Ovary (tissue), 9 donors: ENCODE results near the gene LEF1. TPM values are rescaled to one million over a fixed set of nuclear protein-coding genes. Genes with fewer than 3 reads are reported as not detected.

Source experiments
- DNase-seq, 5 donors: peaks; one replicate each; pipeline ENCODE4 v3.0.0-alpha.2; 2019 to 2020
- H3K27ac ChIP-seq, 2 donors: fragments of 200-600 bp; one replicate each; pipeline versions ENCODE4 v1.5.1 to v1.8.0; 2019 to 2022
- H3K27me3 ChIP-seq: fragments of 200-600 bp; one replicate; pipeline ENCODE4 v1.8.0; 2022
- H3K36me3 ChIP-seq: fragments of 200-600 bp; sonication (generic); one replicate; pipeline ENCODE4 v1.5.1; 2019
- H3K4me1 ChIP-seq: one replicate; pipeline ENCODE4 v1.8.1; 2013; ENCODE audit warnings: mild to moderate bottlenecking, moderate library complexity; ENCODE audit not compliant: insufficient read depth
- H3K4me3 ChIP-seq: fragments of 200-600 bp; sonication (generic); one replicate; pipeline ENCODE4 v1.5.1; 2017
- H3K9me3 ChIP-seq, 2 donors: fragments of 200-600 bp in 1 of 2; sonication (generic) in 1 of 2; one replicate each; pipeline versions ENCODE4 v1.5.1 to v1.8.1; 2013 to 2019; ENCODE audit warnings: mild to moderate bottlenecking in 1 of 2, moderate library complexity in 1 of 2
- CTCF ChIP-seq, 3 donors: fragments of 450-650 bp in 2 of 3; fragments of 200-600 bp in 1 of 3; IDR thresholded peaks; one replicate each; pipeline versions ENCODE4 v1.5.1 to v1.8.0; 2016 to 2022; ENCODE audit warnings: antibody characterized with exemption in 3 of 3, mild to moderate bottlenecking in 1 of 3
- EP300 ChIP-seq: sonication (generic); formaldehyde crosslinking; IDR thresholded peaks from one replicate; pipeline ENCODE4 v1.6.1; 2017; ENCODE audit warnings: antibody characterized with exemption
- POLR2A ChIP-seq: fragments of 450-650 bp; IDR thresholded peaks from one replicate; pipeline ENCODE4 v1.6.1; 2017; ENCODE audit warnings: antibody characterized with exemption, mild to moderate bottlenecking, moderate library complexity
- WGBS, 3 donors: extraction: QIAGEN DNeasy Blood & Tissue Kit in 1 of 3; methylation state at CpG; one replicate each; pipeline versions ENCODE4 v1.1.5 to v1.1.7; 2013 to 2017; 5-methylcytosine and 5-hydroxymethylcytosine counted together
- intact Hi-C, 4 donors: fragments of 100-400 bp; cut with DNase I; formaldehyde crosslinking; loops; one replicate each; pipeline versions ENCODE4 v1.11.0 to v1.15.1; 2022 to 2023
- polyA plus RNA-seq, 2 donors: library from polyadenylated mRNA; stranded (reverse); fragments of 200-250 nt in 1 of 2; fragments of 350-450 nt in 1 of 2; fragmentation: Illumina TruSeq in 1 of 2; extraction: RNeasy Lipid Tissue Mini Kit (QIAGEN cat#74804) in 1 of 2; gene quantifications; one replicate each; pipeline ENCODE4 v1.2.3, GENCODE V29; 2013 to 2014
- total RNA-seq, 7 donors: library from RNA; depleted of rRNA in 2 of 7; stranded (reverse); fragments of >200 nt in 2 of 7; fragmentation: NEBNext Ultra II Directional in 3 of 7; extraction: Animal tissue kit (Norgen Biotek cat#: 25700) in 3 of 7; gene quantifications; one replicate each; pipeline versions ENCODE4 v1.1.0 to v1.2.4, GENCODE V29; 2016 to 2023
- donor health status: DM: no; HTN: no; CAD: no; lungs with moderate emphysema.
- donor health status: DM: no; HTN: no; CAD: no.
- donor health status: Bipolar disorder and iron deficiency.
- donor health status: DM: yes; HTN: yes; CAD: no.
- donor health status: DM: no; HTN: no; CAD: no.
- donor health status: DM: yes; HTN: yes; CAD: no.

LEF1 gene
- total and polyA plus RNA-seq, 9 donors, result 1.8 to 30.1 (median 6.0) TPM

GRCh38 chr4:108092288-108092687 is 76.4 kb downstream of the LEF1 start:
- WGBS, 3 donors, result 91 to 96% (median 96%) methylated on average over 2 of the region's 2 CpGs
- TF ChIP-seq EP300, result no peak
- TF ChIP-seq POLR2A, result no peak
- no peak for TF ChIP-seq CTCF (IDR thresholded peaks at IDR 0.05)
- Histone ChIP-seq H3K36me3 (no peaks in the 10 kb centered on the region), H3K27ac (no peak overlapping the region), H3K4me3 (no peak overlapping the region), H3K4me1 (no peaks in the 10 kb centered on the region), H3K9me3 (no peaks in the 10 kb centered on the region), H3K27me3 (no peaks in the 10 kb centered on the region)
- DNase-seq, result no peak
- intact Hi-C loops, result no loop called here

DNA sequence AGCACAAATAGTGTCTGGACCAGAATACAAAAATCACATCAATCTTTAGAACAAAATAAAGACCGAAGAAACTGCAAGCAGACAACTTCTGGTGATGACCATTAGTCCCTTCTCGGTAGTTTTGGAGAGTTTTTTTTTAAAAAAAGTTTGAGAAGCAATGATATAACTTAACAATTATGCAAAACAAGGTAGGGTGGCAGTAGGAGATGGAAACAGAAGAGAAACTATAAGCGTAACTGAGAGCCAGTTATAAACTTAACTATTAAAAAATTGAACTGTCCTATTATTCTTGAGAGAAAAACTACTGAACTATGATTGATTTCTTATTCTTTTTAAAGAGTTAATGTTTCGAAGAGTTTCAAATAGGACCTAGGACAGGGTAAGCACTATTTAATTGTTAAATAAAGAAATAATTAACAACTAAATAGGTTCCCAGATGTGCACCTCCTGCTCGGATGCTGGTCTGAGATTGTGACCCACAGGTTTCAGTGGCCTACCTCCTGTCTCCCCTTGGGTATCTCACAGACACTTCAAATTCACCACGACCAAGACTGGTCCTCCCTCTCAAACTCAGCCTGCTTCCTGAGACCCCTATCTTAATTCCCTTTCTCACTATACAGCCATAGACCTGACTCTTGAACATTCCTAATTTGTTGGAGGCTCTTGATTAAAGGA is 81.3 kb downstream of the LEF1 start:
- no peak overlapping the region for H3K4me3 ChIP-seq
- H3K27ac ChIP-seq, result no peak overlapping the region
- no peaks in the 10 kb centered on the region for H3K4me1 ChIP-seq
- no peak for DNase-seq
- intact Hi-C loops, result loop anchor here in 1 of 4 donors (5.0 kb wide), 1 partner anchor 1170 kb away; no protein-coding TSS in a partner anchor
- no peaks in the 10 kb centered on the region for H3K9me3 ChIP-seq
- 54 to 65% (median 60%) methylated on average over 6 of the region's 6 CpGs for WGBS, 3 donors
- no peak for TF ChIP-seq POLR2A
- no peak for TF ChIP-seq EP300
- no peak for TF ChIP-seq CTCF (IDR thresholded peaks at IDR 0.05)
- H3K36me3 ChIP-seq, result no peaks in the 10 kb centered on the region
- no peaks in the 10 kb centered on the region for H3K27me3 ChIP-seq

GRCh38 chr4:108081256-108081655 is 87.5 kb downstream of the LEF1 start:
- no peaks in the 10 kb centered on the region for H3K4me1 ChIP-seq
- H3K27me3 ChIP-seq, result no peaks in the 10 kb centered on the region
- no peak for TF ChIP-seq POLR2A
- no peak for TF ChIP-seq CTCF (IDR thresholded peaks at IDR 0.05)
- no peak for TF ChIP-seq EP300
- no peaks in the 10 kb centered on the region for H3K36me3 ChIP-seq
- H3K27ac ChIP-seq, result no peak overlapping the region
- no peak for DNase-seq
- intact Hi-C loops, result no loop called here
- no peak overlapping the region for H3K4me3 ChIP-seq
- no peaks in the 10 kb centered on the region for H3K9me3 ChIP-seq
- WGBS, 3 donors, result 90 to 95% (median 95%) methylated on average over 16 of the region's 16 CpGs

- Histone ChIP-seq H3K9me3 (no peaks in the 10 kb centered on the region), H3K36me3 (no peaks in the 10 kb centered on the region), H3K4me3 (no peak overlapping the region), H3K27me3 (no peaks in the 10 kb centered on the region), H3K4me1 (no peaks in the 10 kb centered on the region), H3K27ac (no peak overlapping the region)
- 89 to 93% (median 92%) methylated on average over 10 of the region's 10 CpGs for WGBS, 3 donors
- DNase-seq, result no peak
- intact Hi-C loops, result no loop called here
- TF ChIP-seq EP300, result no peak
- no peak for TF ChIP-seq POLR2A
- no peak for TF ChIP-seq CTCF (IDR thresholded peaks at IDR 0.05)
Measured at GRCh38 chr4:108080747-108081146, 88.0 kb downstream of the LEF1 start.
